Activated naive CD4-positive, alpha-beta T cell treated with anti-CD3 and anti-CD28 coated beads, Interleukin-2, amount 50 U/mL, for 72 hours (primary cell): ENCODE data around the gene DPF1. TPM values are rescaled to one million over a fixed set of nuclear protein-coding genes. Genes with fewer than 3 reads are reported as not detected.

Source experiments
- ATAC-seq, 2 donors: fragments of 150-1000 bp; cut with Tn5 transposase; 2 replicates each; pipeline ENCODE4 v1.10.0; 2021; ENCODE audit warnings: mild to moderate bottlenecking in 2 of 2, moderate library complexity in 2 of 2
- DNase-seq, 2 donors: peaks; one replicate each; pipeline ENCODE4 v3.0.0; 2021 to 2022; ENCODE audit warnings: low spot score in 2 of 2
- H3K27ac Mint-ChIP-seq, 2 donors: one replicate each; pipeline ENCODE4 v1.8.0; 2022; ENCODE audit warnings: mild to moderate bottlenecking in 2 of 2, mixed read lengths in 2 of 2
- H3K36me3 Mint-ChIP-seq, 2 donors: one replicate each; pipeline ENCODE4 v1.8.0; 2022; ENCODE audit warnings: mixed read lengths in 2 of 2
- H3K9me3 Mint-ChIP-seq, 2 donors: one replicate each; pipeline ENCODE4 v1.8.0; 2022; ENCODE audit warnings: mixed read lengths in 2 of 2
- total RNA-seq, 2 donors: library from RNA; stranded (reverse); gene quantifications; one replicate each; pipeline ENCODE4 v1.2.3, GENCODE V29; 2022

Gene DPF1
- total RNA-seq, 2 donors from 2014 or later = 2.1 TPM; not detected in 1

DNA sequence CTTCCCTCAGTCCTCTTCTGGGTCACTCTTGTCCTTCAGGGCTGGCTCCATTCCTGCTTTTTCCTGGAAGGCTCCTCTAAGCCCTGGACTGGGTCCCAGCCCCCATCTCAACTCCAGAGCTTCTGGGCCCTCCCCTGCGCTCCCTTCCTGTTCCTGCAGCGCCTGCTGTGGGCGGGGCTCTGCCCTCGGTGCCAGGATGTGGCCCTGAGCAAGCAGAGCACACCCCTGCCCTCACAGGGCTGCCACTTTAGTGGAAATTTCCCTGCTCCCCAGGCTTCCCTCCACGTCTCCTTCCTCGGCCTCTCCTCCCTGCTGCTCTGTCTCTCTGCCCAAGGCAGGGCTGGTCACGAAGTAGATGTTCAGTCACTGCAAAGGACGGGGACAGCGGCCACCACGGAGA is 28.8 kb downstream of the DPF1 start:
- Mint-ChIP-seq H3K27ac (peak overlapping the region in 1 of 2 donors; percentile 43), H3K9me3 (peaks cover 0 to 8% of the 10 kb centered on the region in 2 donors), H3K36me3 (peaks cover 11 to 12% of the 10 kb centered on the region in 2 donors)
- ATAC-seq (no peak), DNase-seq (no peak)

DNA sequence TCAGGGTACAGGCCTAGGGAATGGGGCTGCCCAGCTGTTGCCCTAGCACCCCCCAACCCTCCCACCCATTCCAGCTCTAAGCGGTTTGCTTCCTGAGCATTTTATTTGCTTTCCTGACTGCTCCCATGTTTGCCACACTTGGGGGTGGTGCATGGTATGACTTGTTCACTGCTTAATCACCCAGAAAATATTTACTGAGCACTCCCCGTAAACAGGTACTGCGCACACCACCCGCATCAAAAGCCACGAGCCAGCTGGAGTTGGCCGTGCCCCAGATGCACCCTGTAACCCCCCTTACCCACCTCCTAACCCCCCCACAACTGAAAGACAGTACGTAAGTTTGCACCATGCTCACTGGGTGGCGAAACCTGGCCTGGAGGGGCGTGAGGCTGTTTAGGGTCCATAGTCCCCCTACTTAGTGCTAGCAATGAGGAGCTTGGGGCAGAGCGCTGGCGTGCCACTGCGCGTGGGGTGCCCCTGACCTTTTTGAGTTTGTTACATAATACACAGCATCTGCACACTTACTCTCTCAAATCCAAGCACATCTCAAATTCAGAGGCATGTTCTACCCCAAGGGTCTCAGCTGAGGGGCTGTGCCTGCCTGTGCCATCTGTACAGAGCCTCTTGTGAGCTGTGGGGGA is 29.8 kb downstream of the DPF1 start:
- H3K36me3 Mint-ChIP-seq = peaks cover 11 to 12% of the 10 kb centered on the region in 2 donors
- DNase-seq = no peak
- H3K27ac Mint-ChIP-seq = no peak overlapping the region
- H3K9me3 Mint-ChIP-seq = peaks cover 0 to 8% of the 10 kb centered on the region in 2 donors
- ATAC-seq = no peak

GRCh38 chr19:38193445-38193844 is 30.6 kb downstream of the DPF1 start:
- Mint-ChIP-seq H3K36me3 (peaks cover 11 to 12% of the 10 kb centered on the region in 2 donors), H3K27ac (no peak overlapping the region), H3K9me3 (peaks cover 0 to 8% of the 10 kb centered on the region in 2 donors)
- DNase-seq = no peak
- ATAC-seq = no peak

DNA sequence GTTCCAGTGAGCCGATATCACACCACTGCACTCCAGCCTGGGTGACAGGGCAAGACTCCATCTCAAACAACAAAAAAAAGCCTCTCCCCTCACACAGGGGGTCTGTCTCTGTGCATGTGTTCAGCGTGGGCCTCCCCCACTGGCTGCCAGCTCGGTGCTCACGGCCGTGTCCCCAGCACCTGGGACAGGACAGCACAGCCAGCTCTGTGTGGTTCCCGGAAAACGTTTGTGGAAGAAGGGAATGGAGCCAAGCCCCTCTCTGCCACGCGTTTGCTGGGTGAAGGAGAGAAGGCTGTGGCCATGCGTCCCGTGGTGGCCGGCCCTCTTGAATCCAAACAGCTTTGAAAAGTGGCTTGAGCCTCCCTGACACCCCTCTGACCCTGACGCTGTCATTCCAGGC is 32.3 kb downstream of the DPF1 start:
- Mint-ChIP-seq H3K27ac (no peak overlapping the region), H3K36me3 (peaks cover 11 to 12% of the 10 kb centered on the region in 2 donors), H3K9me3 (peaks cover 0 to 8% of the 10 kb centered on the region in 2 donors)

DNA sequence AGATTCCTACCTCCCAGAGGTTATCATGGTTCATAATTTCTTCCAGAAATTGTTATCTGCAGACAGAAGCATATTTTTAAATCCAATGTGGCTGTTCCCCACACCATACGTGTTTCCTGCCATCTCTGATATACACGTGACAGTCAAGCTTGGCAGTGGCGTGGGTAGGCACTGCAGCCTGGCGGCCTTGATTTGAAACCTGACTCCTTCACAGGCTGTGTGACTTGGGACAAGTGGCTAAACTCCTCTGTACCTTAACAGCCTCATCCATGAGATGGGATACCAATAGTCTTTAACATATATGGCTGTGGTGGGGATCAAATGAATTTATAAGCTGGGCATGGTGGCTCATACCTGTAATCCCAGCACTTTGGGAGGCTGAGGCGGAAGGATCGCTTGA is 33.2 kb downstream of the DPF1 start:
- no peak for ATAC-seq
- H3K9me3 Mint-ChIP-seq = peaks cover 0 to 8% of the 10 kb centered on the region in 2 donors
- peaks cover 5 to 7% of the 10 kb centered on the region in 2 donors for H3K36me3 Mint-ChIP-seq
- no peak for DNase-seq
- H3K27ac Mint-ChIP-seq = no peak overlapping the region

More for the DNA sequence above, 32.3 kb downstream of the DPF1 start:
- no peak for DNase-seq
- ATAC-seq = no peak

- Mint-ChIP-seq H3K36me3 (peaks cover 0 to 2% of the 10 kb centered on the region in 2 donors), H3K27ac (peak overlapping the region; percentile 53 to 79), H3K9me3 (peaks cover 0 to 2% of the 10 kb centered on the region in 2 donors)
- DNase-seq = no peak
- ATAC-seq = peak; percentile 68 to 97
Observed at GRCh38 chr19:38190061-38190460, 34.0 kb downstream of the DPF1 start.

- Mint-ChIP-seq H3K9me3 (peaks cover 0 to 4% of the 10 kb centered on the region in 2 donors), H3K27ac (peak overlapping the region in 1 of 2 donors; percentile 60), H3K36me3 (peaks cover 7 to 14% of the 10 kb centered on the region in 2 donors)
- ATAC-seq (no peak), DNase-seq (no peak)
Observed at GRCh38 chr19:38185562-38185961, 38.5 kb downstream of the DPF1 start.

- ATAC-seq (no peak), DNase-seq (no peak)
- Mint-ChIP-seq H3K9me3 (peaks cover 0 to 4% of the 10 kb centered on the region in 2 donors), H3K27ac (no peak overlapping the region), H3K36me3 (peaks cover 8 to 15% of the 10 kb centered on the region in 2 donors)
Observed at GRCh38 chr19:38184815-38185214, 39.2 kb downstream of the DPF1 start.

DNA sequence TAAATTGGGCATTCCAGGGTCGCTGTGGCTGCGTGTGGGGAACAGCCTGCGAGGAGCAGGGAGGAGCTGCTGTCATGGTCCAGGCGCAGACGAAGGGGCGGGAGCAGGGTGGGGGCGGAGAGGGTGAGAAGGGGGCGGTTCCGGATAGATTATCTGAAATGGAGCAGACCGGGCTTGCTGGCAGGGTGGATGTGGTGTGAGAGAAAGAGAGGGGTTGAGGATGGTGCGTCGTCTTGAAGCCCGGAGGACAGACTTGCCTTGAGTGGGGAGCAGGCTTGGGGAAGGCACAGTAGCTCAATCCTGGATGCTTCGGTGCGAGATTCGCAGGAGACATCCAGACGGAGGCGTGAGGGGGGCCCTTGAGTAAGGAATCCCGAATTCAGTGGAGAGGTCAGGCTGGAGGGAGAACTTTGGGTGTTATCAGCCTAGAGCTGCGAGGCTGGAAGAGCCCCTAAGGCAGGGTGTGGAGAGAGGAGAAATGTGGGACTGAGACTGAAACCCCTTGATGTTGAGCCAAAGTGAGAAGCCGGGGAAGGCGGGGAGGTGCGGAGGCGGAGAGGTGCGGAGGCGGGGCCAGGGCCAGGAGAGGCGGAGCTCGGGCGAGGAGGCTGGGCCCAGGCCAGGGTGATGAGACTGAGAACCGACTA is 40.6 kb downstream of the DPF1 start:
- H3K36me3 Mint-ChIP-seq = peaks cover 8 to 20% of the 10 kb centered on the region in 2 donors
- ATAC-seq (no peak), DNase-seq (no peak)
- H3K27ac Mint-ChIP-seq = peak overlapping the region in 1 of 2 donors; percentile 76
- peaks cover 5 to 7% of the 10 kb centered on the region in 2 donors for H3K9me3 Mint-ChIP-seq

- H3K27ac Mint-ChIP-seq = no peak overlapping the region
- DNase-seq (no peak), ATAC-seq (no peak)
- H3K9me3 Mint-ChIP-seq = peaks cover 5 to 7% of the 10 kb centered on the region in 2 donors
- peaks cover 8 to 20% of the 10 kb centered on the region in 2 donors for H3K36me3 Mint-ChIP-seq
Observed at GRCh38 chr19:38182536-38183210, 41.3 kb downstream of the DPF1 start.

DNA sequence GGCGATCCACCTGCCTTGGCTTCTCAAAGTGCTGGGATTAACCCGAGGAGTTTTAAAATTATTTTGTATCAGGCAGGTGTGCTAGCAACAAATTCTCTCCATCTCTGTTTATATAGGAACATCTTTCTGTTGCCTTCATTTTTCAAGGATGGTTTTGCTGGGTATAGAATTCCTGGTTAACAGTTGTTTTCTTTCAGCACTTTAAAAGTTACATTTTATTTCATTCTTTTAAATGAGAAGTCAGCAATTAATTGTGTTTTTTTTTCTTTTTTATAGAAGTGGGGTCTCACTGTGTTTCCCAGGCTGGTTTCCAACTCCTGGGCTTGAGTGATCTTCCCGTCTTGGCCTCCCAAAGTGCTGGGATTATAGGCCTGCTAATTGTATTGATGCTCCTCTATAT is 44.0 kb downstream of the DPF1 start:
- Mint-ChIP-seq H3K36me3 (peaks cover 8 to 19% of the 10 kb centered on the region in 2 donors), H3K9me3 (peaks cover 5 to 7% of the 10 kb centered on the region in 2 donors), H3K27ac (no peak overlapping the region)
- DNase-seq (no peak), ATAC-seq (no peak)

GRCh38 chr19:38175422-38175821 is 48.6 kb downstream of the DPF1 start:
- ATAC-seq (no peak), DNase-seq (no peak)
- H3K36me3 Mint-ChIP-seq = peaks cover 0 to 5% of the 10 kb centered on the region in 2 donors
- H3K9me3 Mint-ChIP-seq = peaks cover 4 to 5% of the 10 kb centered on the region in 2 donors
- no peak overlapping the region for H3K27ac Mint-ChIP-seq

DNA sequence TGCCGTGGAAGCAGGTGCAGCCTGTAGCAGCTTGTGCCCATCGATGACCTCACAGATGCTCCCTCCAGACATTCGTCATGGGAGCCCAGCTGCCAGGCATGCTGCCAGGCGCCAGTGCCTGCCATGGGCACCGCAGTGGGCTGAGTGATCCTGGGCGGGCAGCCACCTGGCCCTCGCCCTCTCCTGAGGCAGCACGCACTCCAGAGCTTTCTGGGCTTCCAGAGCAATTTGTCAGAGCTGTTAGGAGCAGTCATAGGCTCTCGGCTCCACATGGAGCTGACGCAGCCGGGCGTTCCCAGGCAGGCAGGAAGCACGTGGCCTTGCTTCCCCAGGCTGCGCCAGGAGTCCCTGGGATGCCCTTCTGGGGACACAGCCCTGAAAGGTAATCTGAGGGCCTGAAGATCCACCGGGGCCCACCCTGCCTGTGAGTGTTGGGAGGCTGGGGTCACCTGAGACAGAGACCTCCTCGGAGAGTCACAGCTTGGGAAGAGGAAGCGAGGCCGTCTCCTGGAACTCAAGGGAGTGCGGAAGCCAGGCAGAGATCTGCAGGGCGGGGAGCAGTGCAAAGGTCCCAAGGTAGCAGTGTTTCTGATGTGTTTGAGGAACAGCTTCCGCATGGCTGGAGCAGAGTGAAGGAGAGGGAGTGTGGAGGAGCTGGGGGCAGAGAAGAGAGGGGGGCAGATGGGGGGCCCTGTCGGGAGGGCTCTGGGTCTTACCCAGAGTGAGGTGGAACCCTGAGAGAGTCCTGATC is 50.6 kb downstream of the DPF1 start:
- H3K9me3 Mint-ChIP-seq = no peaks in the 10 kb centered on the region
- no peak for ATAC-seq
- H3K36me3 Mint-ChIP-seq = no peaks in the 10 kb centered on the region
- peak overlapping the region; percentile 6 to 26 for H3K27ac Mint-ChIP-seq
- DNase-seq = no peak

DNA sequence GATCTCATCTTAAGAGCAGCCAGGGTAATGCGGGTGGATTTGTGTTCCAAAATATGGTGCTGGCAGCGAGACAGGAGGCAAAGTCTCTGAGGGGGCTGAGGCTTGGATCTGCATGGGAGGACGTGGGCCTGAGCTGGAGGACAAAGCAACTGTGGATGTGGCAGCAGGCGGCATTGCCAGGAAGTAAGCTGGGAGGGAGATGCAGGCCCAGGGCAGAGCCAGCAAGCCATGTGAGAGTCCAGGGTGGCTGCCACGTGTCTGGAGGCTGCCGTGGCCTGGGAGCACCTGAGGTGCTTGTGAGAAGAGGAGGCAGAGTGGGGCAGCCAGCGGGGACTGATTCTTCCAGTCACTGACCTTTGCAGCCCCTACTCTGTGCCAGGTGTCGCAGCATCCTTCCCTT is 52.0 kb downstream of the DPF1 start:
- no peaks in the 10 kb centered on the region for H3K36me3 Mint-ChIP-seq
- H3K9me3 Mint-ChIP-seq = no peaks in the 10 kb centered on the region
- peak overlapping the region; percentile 2 to 25 for H3K27ac Mint-ChIP-seq
- ATAC-seq (no peak), DNase-seq (no peak)

DNA sequence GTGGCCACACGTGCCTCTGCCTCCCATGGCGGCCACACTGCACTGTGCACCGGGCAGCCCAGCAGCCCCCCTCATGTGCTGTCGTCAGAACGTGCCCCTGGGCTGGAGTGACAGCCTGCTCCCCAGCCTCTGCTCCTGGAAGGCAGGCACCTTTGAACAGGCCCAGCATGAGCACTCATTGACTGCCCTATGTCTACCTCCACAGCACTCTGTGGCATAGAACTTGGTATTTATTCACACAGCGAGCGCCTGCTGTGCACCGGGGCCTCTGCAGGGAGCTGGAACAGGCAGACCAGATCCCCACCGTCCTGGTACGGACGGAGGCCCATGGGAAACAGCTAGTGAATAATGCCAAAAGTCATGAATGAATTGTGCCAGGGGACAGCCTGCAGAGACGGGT is 53.7 kb downstream of the DPF1 start:
- Mint-ChIP-seq H3K9me3 (no peaks in the 10 kb centered on the region), H3K27ac (no peak overlapping the region), H3K36me3 (peaks cover 0 to under 1% of the 10 kb centered on the region in 2 donors)
- DNase-seq (no peak), ATAC-seq (no peak)

DNA sequence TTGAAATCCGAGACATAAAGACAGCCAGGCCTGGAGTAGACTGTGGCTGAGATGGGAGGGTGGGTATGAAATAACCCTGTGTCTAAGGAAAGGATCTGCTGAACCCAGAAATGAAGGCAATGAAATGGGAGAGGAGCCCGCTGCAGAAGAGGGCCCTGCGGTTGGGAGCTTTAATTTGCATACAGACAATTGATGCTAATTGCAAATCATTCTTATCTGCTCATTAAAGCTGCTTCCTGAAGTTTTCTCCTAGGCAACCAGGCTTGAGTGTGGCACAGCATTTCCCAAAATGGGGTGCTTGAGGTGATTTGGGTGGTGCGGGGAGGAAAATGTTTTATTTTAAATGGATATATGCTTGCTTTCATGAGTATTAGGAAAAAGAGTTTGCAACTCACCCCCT is 55.4 kb downstream of the DPF1 start:
- ATAC-seq (no peak), DNase-seq (no peak)
- Mint-ChIP-seq H3K27ac (no peak overlapping the region), H3K36me3 (peaks cover 2 to 8% of the 10 kb centered on the region in 2 donors), H3K9me3 (no peaks in the 10 kb centered on the region)

DNA sequence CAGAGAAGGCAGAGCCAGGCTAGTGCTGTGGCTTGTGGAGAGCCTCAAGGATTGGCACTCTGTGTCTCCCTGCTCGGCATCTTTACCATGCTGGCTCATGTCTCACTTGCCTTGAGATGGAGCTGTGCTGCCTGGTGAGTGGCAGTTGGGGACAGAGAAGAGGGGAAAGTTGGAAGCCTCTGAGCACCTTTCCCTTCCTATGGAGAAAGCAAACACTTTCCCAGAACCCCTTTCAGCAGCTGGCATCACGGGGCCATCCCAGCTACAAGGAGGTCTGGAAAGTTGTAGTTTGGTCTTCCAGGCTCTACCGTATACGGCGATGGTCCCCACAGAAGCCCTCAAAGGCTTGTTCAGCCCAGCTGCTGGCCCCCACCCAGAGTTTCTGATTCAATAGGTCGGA is 58.7 kb downstream of the DPF1 start:
- peaks cover 26% of the 10 kb centered on the region in 2 donors for H3K36me3 Mint-ChIP-seq
- no peak for DNase-seq
- no peak for ATAC-seq
- H3K9me3 Mint-ChIP-seq = no peaks in the 10 kb centered on the region
- peak overlapping the region; percentile 17 to 82 for H3K27ac Mint-ChIP-seq
